SJCRH30 (cell line): ENCODE measurements around the gene TSPAN9. TPM values are rescaled to one million over a fixed set of nuclear protein-coding genes. Genes with fewer than 3 reads are reported as not detected.

Source experiments
- DNase-seq, 2 experiments: peaks; one replicate each; pipeline ENCODE4 v3.0.0-alpha.2; 2015 to 2020
- H3K27ac ChIP-seq: fragments of 250-450 bp; sonication (Bioruptor Pico); 2 replicates; pipeline ENCODE4 v1.5.1; 2020; ENCODE audit warnings: mild to moderate bottlenecking, moderate library complexity
- H3K27me3 ChIP-seq: fragments of 250-450 bp; sonication (Bioruptor Pico); 2 replicates; pipeline ENCODE4 v1.5.1; 2020; ENCODE audit warnings: mild to moderate bottlenecking, moderate library complexity
- H3K36me3 ChIP-seq: fragments of 250-450 bp; sonication (Bioruptor Pico); 2 replicates; pipeline ENCODE4 v1.5.1; 2020; ENCODE audit warnings: mild to moderate bottlenecking, moderate library complexity
- H3K4me1 ChIP-seq: fragments of 250-450 bp; sonication (Bioruptor Pico); 2 replicates; pipeline ENCODE4 v1.5.1; 2020; ENCODE audit warnings: mild to moderate bottlenecking, moderate library complexity
- H3K4me3 ChIP-seq: fragments of 250-450 bp; sonication (Bioruptor Pico); 2 replicates; pipeline ENCODE4 v1.5.1; 2020; ENCODE audit warnings: mild to moderate bottlenecking, moderate library complexity
- H3K9me3 ChIP-seq: fragments of 250-450 bp; sonication (Bioruptor Pico); replicated peaks from 2 replicates; pipeline ENCODE4 v1.5.1; 2020; ENCODE audit warnings: mild to moderate bottlenecking, moderate library complexity
- total RNA-seq: library from RNA; depleted of rRNA; stranded (reverse); fragments of >200 nt; shearing (Covaris generic); gene quantifications from 2 replicates; pipeline ENCODE4 v1.2.3, GENCODE V29; 2014; rRNA removed

TSPAN9 gene, protein sequence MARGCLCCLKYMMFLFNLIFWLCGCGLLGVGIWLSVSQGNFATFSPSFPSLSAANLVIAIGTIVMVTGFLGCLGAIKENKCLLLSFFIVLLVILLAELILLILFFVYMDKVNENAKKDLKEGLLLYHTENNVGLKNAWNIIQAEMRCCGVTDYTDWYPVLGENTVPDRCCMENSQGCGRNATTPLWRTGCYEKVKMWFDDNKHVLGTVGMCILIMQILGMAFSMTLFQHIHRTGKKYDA
- 194 and 210 TPM in 2 replicates for total RNA-seq

DNA sequence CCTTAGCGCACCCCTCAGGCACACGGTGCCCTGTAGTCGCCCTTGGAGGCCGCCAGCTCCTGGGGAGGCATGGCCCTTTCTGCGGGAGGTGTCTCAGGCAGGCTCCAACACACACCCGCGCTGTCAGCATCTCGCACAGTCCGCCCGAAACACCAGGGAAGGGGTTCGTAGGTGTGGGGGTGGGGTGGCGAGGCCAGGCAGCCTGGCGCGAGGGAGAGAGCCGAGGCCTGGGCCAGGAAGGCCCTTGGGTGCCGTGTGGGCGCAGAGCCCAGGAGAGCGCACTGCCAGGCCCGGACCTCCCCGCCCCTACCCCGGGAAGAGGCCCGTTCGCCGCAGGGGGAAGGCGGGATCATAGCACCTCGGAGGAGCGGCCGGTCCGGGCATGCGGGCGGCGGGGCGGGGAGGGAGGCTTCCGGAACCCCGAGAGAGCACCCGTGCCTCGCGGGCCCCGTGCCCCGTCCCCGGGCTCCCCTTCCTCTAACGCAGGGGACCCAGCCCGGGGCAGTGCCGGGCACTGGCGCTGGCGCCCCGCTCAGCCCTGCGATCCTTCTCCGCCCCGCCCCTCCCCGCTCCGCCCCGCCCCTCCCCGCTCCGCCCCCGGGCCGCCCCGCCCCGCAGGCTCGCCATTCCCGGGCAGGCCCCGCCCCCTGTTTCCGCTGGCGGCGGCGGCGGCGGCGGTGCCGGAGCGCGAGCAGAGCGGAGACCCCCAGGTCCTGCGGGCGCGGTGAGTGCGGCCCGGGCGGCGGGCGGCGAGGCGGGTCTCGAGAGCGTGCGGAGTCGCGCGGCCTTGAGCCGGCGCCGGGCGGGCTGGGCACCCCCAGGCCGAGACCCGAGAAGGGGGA, at the start of gene TSPAN9:
Gene TSPAN9 (plus strand): TSS at position 650 of the 842 bp plus-strand sequence. CDS start 123,815 bp downstream, outside the sequence.
- H3K36me3 ChIP-seq: no peaks in the 10 kb centered on the region; the same call in 1 of the 2 replicates
- H3K9me3 ChIP-seq: no peaks in the 10 kb centered on the region
- DNase-seq: peak; percentile 73 to 76
- H3K4me1 ChIP-seq: peaks cover 27% of the 10 kb centered on the region
- H3K27ac ChIP-seq: peak within 1 kb of the TSS; percentile 76
- no peaks in the 10 kb centered on the region for H3K27me3 ChIP-seq
- peak within 1 kb of the TSS; percentile 82 for H3K4me3 ChIP-seq

DNA sequence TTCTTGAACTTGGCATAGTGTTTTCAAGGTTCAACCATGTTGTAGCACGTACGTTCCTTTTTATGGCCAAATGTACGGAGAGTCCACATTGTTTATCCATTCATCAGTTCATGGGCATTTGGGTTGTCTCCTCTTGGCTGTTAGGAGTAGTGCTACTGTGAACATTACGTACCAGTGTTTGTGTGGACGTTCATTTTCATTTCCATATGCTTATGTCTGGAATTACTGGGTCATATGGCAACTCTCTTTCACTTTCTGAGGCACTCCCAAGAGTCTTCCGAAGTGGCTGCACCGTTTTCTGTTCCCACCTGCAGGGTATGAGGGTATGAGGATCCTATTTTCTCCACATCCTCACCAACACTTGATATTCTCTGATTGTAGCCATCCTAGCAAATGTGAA, 49.1 kb upstream of the TSPAN9 start:
- Histone ChIP-seq H3K36me3 (peaks cover 49% of the 10 kb centered on the region), H3K4me3 (no peak overlapping the region), H3K27ac (no peak overlapping the region), H3K9me3 (no peaks in the 10 kb centered on the region), H3K4me1 (peaks cover 19% of the 10 kb centered on the region), H3K27me3 (no peaks in the 10 kb centered on the region)
- DNase-seq: no peak

DNA sequence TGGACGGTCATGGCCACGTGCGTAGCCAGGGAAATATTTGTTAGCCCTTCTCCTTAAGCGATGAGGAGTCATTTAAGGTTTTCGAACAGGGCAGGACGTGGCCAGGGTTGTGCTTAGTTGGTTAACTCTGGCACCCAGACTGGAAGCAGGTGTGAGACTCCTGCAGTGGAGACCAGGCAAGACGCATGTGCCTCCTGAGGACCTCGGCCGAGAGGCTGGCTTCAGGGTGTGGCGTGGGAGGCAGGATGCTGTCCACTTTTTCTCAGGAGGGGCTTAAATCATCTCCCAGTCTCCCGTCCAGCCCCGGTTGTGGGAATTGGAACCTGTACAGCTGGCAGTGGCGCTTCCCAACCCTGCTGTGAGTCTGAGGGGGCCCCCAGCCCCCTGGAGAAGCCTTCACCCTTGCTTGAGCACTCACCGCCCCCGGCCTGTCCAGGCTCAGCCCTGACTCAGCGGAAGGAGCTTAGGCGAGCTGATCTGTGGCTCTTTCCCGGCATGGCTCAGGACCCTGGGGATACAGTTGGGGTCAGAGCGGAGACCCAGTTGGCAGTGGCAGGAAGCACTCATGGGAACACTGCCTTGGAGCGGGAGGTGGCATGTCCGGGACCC, 46.3 kb upstream of the TSPAN9 start:
- Histone ChIP-seq H3K36me3 (peaks cover 43% of the 10 kb centered on the region), H3K9me3 (no peaks in the 10 kb centered on the region), H3K4me3 (no peak overlapping the region), H3K4me1 (peaks cover 27% of the 10 kb centered on the region), H3K27ac (no peak overlapping the region), H3K27me3 (no peaks in the 10 kb centered on the region)
- DNase-seq: no peak

DNA sequence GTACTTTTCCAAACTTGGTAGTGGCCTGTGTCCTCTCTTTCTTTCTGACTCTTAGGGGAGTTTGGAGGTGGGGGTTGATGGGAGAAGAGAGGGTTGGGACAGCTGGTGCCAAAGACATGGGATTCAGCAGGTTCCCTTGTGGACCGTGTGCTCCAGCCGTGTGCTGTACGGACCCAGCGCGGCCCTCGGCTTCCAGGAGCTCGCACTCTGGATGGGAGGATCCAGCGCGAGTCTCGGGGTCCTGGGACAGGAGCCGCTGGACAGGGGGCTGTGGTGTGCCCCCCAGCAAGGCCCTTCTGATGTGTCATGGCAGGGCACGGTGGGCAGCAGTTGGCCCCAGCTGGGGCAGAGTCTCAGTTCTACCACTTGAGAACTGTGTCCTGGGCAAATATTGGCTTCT, 45.0 kb upstream of the TSPAN9 start:
- Histone ChIP-seq H3K27ac (peak overlapping the region; percentile 96), H3K4me3 (no peak overlapping the region), H3K9me3 (no peaks in the 10 kb centered on the region), H3K36me3 (peaks cover 32% of the 10 kb centered on the region), H3K4me1 (peaks cover 27% of the 10 kb centered on the region), H3K27me3 (no peaks in the 10 kb centered on the region)
- DNase-seq: no peak

DNA sequence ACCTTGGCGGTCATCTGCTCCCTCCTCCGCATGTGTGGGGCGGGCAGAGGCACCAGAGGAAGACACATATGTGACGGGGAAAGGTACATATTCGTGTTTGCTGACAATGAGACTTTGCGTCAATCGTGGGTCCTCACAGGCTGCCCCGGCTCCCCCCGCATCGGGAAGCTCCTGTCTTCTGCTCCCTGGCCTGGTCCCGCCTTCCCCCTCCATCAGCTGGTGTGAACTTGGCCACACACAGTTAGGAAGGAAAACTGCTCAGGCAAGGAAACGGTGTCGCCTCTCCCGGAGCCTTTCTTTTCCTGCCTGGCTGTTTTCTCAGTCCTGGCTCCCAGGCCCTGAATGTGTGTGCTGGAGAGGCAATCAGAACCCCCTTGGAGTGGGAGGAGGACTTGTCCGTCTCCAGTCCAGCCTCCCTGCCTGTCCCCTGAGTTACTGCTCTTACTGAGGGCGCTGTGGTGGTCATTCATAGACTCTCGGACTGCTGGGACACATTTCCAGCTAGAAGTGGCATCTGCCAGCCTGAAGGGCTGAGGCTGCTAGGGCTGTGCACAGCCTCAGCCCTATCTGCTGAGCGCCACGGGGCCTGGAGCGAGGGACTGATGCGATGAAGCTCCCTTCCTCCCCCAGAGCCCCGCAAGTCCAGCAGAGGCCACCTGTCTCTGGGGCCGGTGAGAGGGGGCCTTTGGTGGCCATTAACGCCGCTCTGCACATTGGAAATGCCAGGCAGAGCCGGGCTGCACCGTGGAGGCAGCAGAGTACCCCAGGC, 44.2 kb upstream of the TSPAN9 start:
- H3K4me1 ChIP-seq: peaks cover 27% of the 10 kb centered on the region

DNA sequence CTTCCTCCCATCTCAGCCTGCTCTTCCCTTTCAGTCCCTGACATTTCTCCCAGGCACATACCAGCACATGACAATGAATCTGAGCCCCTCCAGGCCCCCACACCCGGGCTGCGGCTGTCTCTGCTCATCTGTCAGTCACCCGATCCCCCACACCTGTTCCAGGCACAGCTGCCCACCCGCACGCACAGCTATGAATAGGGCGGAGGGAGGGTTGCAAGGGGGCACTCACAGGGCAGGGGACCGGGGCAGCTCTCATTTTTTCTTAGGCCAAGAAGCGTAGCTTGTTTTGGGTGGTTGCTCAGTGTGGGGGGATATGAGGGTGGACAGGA, 43.7 kb upstream of the TSPAN9 start:
- Histone ChIP-seq H3K27ac (peak overlapping the region; percentile 96), H3K9me3 (no peaks in the 10 kb centered on the region), H3K4me1 (peaks cover 27% of the 10 kb centered on the region), H3K27me3 (no peaks in the 10 kb centered on the region), H3K4me3 (peak overlapping the region; percentile 44), H3K36me3 (peaks cover 20% of the 10 kb centered on the region; the same call in 1 of the 2 replicates)
- peak; percentile 98 to 99 for DNase-seq

More for the DNA sequence above, 44.2 kb upstream of the TSPAN9 start:
- Histone ChIP-seq H3K9me3 (no peaks in the 10 kb centered on the region), H3K27ac (peak overlapping the region; percentile 96), H3K4me3 (peak overlapping the region; percentile 44), H3K36me3 (peaks cover 25% of the 10 kb centered on the region; the same call in 1 of the 2 replicates), H3K27me3 (no peaks in the 10 kb centered on the region)
- DNase-seq: peak; percentile 83 to 85

DNA sequence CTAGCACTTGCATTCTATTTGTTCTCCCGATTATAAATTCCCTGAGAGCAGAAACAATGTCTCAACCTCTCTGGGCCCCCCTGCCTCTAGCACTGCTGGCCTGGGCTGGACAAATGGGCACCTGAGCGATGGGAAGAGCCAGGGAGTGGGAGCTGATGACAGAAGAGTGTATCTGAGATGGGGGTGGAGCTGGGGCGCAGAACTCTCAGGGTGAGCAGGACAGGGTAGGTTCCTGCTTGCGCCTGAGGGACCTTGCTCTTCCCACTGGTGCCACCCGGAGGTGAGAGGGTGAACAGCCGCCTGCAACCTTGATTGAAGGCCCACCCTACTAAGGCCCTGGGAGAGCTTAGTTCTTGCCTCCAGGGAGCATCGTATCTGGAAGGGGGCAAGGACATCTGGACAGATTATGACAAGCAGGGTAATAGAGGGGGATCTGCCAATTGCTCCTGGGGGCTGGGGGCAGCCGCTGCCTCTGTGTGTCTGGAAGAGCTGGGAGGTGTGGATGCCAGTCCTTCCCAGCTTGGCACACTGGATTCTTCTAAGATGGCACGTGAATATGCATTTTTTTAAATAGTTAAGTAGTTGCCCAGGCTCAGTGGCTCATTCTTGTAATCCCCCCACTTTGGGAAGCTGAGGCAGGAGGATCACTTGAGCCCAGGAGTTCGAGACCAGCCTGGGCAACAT, 43.0 kb upstream of the TSPAN9 start:
- Histone ChIP-seq H3K4me3 (peak overlapping the region; percentile 44), H3K9me3 (no peaks in the 10 kb centered on the region), H3K36me3 (peaks cover 16% of the 10 kb centered on the region; the same call in 1 of the 2 replicates), H3K27me3 (no peaks in the 10 kb centered on the region), H3K4me1 (peaks cover 27% of the 10 kb centered on the region), H3K27ac (peak overlapping the region; percentile 96)
- DNase-seq: peak; percentile 96 to 97

DNA sequence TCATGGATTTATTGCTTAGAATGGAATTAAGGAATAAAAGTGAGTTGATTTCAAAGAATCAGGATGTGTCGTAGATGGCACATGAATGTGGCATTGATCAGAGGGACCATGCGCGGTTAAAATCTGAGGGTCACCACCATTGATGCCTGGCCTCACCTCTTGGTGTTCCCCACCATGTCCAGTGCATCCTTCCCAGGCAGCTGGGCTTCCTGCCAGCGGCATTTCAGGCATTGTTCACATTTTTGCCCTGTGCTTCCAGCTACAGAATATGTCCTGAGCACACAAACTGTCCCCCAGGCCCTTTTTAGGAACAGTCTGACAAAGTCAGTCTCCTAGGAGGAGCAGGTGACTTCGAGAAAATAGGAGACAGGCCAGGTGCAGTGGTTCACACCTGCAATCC, 42.0 kb upstream of the TSPAN9 start:
- H3K27me3 ChIP-seq: no peaks in the 10 kb centered on the region
- no peak for DNase-seq
- H3K4me1 ChIP-seq: peaks cover 27% of the 10 kb centered on the region
- H3K9me3 ChIP-seq: no peaks in the 10 kb centered on the region
- H3K36me3 ChIP-seq: peaks cover 11% of the 10 kb centered on the region; the same call in 1 of the 2 replicates
- H3K27ac ChIP-seq: no peak overlapping the region
- H3K4me3 ChIP-seq: no peak overlapping the region

DNA sequence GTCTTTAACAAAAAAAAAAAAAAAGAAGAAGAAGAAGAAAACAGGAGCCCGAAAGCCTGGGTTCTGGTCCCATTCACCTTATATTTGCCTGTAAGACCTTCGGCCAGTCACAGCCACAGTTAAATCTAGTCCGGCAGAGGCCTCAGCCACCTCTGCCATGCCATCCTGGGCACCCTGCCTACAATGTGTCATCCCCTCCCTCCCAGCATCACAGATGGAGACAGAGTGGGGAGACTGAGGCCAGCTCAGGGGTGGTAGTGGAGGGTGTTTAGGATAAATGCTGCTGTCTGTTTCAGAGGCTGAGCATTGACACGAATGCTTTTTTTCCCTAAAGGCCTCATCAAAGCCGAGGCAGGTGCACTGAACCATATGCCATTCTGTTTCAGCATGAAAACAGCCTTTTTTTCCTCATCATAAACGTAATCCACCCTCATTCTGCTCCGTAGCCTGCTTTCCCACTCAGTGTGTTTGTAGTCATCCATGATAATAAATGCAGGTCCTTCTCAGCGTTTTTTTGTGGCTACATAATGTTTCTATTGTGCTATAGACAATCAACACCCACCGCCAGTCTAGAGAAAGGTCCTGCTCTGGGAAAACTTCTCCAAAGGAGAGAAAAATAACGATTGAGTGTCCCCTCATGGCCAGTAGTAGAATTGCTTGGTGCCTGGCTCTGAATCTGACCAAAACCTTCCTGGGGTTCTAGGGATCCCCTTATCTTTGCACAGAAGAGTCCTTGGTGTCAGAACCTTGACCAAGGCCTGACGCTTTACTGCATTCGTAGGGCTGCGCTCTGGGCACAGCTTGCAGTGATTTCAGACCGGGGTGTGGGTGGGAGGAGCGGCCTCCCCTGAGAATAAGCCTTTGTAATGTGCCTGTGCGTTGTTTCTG, 41.1 kb upstream of the TSPAN9 start:
- Histone ChIP-seq H3K27ac (no peak overlapping the region), H3K36me3 (peaks cover 10% of the 10 kb centered on the region; the same call in 1 of the 2 replicates), H3K9me3 (no peaks in the 10 kb centered on the region), H3K4me3 (no peak overlapping the region), H3K27me3 (no peaks in the 10 kb centered on the region), H3K4me1 (peaks cover 26% of the 10 kb centered on the region)
- DNase-seq: peak in 1 of 2 experiments; percentile 47

DNA sequence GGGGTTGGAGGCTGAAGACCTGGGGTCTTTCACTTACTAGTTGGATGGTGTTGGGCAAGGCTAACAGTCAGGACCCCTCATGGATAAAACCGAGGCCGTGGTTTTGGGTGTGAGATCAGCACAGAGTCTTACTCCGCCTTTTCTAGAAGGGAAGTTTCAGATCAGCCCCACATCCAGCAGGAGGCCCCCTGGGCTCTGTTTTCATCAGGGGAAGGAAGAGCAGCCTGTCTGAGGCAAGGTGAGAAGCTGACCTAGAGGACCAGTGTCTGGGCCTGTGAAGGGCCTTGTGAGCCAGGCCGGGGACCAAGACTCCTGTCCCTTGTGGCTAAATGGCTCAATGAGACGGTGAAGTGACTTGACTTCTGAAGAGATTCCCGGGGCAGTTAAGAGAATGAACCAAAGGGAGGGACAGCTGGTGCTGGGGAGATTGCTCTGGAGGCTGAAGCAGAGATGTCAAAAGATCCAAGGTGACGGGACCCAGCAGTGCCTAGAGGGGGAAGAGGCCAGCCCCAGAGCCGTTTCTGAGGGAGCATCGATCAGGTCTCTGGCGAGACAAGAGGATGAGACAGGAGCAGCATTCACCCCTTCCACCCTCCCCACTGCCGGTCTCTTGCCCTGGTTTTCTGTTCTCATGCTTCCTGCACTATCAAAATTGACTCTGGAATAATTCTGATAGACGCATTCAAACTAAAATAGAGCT, 40.1 kb upstream of the TSPAN9 start:
- no peak overlapping the region for H3K27ac ChIP-seq
- no peaks in the 10 kb centered on the region for H3K27me3 ChIP-seq
- H3K4me1 ChIP-seq: peaks cover 17% of the 10 kb centered on the region
- H3K36me3 ChIP-seq: peaks cover under 1% of the 10 kb centered on the region; the same call in 1 of the 2 replicates
- no peak for DNase-seq
- H3K4me3 ChIP-seq: no peak overlapping the region
- no peaks in the 10 kb centered on the region for H3K9me3 ChIP-seq

DNA sequence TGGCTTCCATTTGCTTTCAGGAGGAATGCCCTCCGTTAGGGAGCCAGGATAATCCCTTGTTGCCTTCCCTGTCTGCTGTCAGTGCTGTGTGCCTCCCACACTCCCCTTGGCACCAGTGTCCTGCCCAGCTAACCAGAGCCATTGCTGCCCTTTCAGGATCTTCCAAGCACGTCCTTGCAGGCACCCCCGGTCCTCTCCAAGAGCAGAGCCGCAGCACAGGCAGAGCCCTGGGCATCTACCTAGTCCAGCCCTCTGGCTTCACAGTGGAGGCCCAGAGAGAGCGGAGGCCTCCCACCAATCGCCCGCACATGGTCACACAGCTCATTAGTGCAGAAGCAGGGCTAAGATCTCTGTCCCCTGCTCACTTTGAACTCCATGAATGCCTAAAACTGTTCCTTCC, 39.0 kb upstream of the TSPAN9 start:
- Histone ChIP-seq H3K4me1 (peaks cover 8% of the 10 kb centered on the region), H3K27me3 (no peaks in the 10 kb centered on the region), H3K9me3 (no peaks in the 10 kb centered on the region), H3K4me3 (no peak overlapping the region), H3K27ac (no peak overlapping the region), H3K36me3 (peaks cover 3% of the 10 kb centered on the region)
- DNase-seq: no peak

DNA sequence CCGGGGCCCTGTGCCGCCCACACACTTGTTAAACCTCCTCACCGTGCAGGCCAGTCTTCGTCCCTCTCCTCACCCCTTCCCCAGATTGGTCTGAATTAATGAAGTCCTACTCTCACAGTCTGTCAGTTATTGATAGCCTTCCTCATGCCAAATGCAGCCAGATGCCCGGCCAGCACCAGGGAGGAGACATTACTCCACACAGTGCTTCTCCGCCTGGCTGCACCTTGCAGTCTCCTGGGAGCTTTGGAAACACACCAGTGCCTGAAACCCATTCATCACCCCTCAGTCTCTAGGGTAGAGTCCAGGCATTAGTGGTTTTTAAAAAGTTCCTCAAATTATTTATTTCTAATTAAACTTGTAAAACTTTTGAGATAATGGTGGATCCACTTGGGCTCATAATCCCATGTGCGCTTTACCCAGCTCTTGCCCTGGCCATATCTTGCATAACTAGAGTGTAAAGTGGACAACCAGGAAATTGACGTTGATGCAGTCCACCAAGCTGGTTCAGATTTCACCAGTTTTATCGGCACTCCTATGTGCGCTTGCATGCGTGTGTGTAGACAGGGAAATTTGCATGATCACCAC, 38.2 kb upstream of the TSPAN9 start:
- peaks cover 4% of the 10 kb centered on the region for H3K4me1 ChIP-seq
- no peak overlapping the region for H3K4me3 ChIP-seq
- H3K27me3 ChIP-seq: no peaks in the 10 kb centered on the region
- H3K36me3 ChIP-seq: peaks cover 3% of the 10 kb centered on the region
- DNase-seq: no peak
- no peak overlapping the region for H3K27ac ChIP-seq
- no peaks in the 10 kb centered on the region for H3K9me3 ChIP-seq
